ENCODE measurements around the gene NOC2L.

NOC2L gene

DNA sequence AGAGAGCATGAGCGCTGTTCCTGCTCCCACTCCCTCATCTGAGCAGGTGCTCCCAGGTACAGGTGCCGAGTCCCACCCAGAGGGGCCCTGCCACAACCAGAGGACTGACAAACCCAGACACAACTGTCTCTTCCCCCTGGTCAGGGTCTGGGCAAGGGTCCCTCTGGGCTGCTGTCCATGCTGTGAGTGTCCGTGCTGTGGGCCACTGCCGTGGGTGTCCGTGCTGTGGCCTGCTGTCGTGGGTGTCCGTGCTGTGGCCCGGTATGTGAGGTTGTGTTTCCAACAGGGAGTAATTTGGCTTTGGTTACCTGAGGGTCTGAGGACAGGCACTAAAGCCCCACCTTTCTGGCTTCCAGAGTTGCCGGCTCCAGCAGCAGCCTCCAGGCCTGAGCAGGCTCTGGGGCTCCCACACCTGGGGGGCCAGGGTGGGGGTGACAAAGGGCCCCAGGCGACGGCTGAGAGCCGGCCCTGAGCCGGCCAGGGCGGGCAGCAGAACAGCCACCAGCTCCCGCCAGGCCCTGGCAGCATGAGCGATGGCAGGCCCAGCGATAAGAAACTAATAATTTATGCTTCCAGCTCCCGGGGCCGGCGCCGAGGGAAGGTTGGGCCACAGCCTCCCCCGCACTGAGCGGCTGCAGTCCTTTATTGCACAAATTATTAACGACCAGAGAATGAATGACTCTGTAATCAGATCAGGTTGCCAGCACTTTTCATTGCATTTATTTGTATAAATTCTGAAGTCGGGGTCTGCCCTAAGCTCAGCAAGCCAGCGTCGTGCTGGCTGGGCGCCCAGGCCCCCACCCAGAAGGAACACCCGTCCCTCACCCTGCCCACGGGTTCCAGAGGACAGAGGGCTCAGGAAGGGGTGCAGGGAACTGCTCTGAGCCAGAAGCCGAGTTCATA lies 42.6 kb downstream of the NOC2L start:
- DNase-seq, result no peak

DNA sequence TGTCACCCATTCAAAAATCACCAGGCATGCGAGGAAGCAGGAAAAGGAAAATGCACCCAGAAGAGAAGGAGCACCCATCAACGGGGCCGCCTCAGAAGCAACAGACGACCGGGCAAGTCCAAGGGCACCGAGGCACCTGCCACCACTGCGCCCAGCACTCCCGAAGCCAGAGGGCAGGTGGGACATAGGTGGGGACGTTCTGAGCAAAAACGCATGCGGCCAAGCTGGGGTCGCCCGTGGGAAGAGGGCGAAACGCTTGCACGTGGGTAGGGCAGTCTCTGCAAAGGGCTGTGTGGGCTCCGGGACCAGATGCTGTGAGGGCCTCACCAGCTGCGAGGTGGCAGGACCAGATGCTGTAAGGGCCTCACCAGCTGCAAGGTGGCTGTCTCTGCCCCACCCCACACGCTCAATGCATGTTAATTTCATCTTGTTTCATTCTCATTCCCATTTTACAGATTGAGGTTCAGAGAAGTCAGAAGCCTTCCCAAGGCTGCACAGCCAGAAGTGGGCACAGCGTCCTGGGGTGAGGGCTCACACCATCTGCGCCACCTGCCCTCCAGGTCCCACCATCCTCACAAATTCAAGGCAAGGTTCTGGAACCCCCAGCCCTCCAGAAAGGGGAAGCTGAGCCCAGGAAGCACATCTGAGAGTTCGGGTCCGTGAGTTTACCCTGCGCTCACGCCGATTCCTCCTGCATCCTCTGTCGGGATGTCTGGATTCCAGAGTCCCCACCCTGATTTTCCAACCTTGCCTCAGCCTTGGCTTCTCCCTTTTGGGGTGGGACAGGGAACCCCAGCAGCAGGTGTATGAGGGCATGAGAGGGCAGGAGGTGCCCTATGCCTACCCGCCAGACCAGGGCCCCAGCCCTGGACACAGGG lies 43.5 kb downstream of the NOC2L start:
- no peak for DNase-seq

DNA sequence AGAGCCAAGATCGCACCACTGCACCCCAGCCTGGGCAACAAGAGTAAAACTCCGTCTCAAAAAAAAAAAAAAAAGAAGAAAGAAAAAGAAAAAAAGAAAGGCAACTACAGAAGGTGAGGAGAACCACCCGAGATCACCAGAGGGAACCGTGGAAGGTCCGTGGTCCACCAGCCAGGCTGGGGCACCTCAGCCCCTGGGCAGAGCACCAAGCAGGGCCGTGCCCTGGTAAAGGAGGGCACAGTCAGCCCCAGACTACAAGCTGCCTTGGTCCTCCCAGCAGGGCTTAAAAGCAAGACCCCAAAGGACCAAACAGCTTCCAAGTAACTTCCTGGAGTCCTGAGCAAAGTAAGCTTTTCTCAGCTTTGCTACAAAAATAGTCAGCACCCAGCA lies 44.2 kb downstream of the NOC2L start:
- no peak for DNase-seq

DNA sequence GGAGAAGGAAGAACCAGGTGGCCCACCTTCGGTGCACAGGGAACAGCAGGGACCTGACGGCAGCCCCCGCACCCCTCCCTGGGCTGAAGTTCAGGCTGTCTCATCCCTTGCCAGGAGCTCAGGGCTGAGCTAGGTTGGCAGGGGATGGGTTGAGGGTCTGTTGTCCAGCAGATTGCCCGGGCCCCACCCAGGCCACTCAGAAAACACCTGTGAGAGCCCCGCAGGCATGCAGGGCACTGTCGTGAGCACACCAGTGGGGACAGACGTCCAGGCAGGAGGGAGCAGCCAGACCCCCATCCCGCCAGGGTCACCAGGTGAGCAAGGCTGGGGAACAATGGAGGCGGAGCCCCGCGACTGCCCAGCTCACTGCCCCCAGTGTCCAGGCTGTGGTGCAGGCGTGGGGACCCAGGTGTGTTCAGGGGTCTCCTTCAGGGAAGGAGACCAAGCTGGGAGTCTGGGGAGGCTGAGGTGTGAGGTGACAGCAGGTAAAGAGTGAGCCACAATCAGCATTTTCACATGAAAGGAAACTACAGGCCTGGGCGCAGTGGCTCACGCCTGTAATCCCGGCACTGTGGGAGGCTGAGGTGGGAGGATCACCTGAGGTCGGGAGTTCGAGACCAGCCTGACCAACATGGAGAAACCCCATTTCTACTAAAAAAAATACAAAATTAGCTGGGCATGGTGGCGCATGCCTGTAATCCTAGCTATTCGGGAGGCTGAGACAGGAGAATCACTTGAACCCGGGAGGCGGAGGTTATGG lies 44.7 kb downstream of the NOC2L start:
- DNase-seq, result no peak

DNA sequence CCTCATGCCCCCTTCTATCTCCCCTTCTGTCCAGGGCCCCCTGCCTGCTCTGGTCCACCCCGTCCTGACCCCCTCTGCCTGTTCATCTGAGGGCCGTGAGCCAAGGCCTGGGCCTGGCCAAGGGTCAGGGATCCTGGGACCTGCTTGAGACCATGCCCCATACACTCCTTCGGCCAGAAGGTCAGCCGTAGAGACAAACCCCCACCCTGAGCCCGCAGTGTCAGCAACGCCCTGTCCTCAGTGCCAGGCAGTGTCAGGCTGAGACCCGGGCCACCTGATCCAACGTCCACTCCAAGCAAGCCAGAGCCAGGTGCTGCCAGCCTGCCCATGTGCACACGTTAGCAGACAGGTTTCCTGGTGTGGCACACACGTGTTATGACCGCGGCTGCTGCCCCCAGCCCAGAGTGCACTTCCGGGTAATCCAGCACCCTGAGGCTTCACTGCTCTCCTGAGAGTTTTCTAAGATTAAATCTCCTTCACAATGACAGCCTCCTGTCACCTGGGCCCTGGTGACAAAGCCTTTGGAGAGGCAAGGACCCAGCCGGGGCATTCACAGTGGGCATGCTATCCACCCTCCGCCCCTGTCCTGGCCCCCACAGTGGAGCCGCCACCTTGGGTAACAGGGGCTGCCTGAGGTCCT lies 45.4 kb downstream of the NOC2L start:
- DNase-seq, result no peak

DNA sequence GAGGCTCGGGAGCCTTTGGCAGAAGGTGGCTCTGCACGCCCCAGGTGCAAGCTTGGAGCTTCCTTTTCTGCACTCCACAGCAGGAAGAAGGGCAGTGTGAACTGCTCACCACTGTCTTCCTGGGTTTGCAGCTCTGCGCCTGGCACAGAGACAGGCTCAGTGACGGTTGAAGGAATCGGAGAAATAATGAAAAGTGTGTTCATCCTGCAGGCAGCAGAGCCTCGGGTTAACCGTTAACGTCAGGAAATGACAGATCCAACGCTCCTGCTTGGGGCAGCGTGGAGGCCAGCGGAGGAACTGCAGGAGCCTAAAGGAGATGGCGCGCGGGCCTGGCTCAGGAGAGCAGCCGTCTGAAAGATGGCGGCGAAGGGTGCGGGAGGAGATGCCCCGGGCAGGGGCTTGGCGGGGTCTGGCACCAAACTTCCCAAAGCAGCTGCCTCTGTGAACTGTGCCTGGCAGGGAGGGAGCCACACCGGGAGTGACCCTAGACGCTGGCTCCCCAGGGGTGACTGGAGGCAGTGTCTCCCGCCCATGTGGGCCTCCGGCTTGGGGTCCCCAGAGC lies 46.2 kb downstream of the NOC2L start:
- DNase-seq, result no peak

DNA sequence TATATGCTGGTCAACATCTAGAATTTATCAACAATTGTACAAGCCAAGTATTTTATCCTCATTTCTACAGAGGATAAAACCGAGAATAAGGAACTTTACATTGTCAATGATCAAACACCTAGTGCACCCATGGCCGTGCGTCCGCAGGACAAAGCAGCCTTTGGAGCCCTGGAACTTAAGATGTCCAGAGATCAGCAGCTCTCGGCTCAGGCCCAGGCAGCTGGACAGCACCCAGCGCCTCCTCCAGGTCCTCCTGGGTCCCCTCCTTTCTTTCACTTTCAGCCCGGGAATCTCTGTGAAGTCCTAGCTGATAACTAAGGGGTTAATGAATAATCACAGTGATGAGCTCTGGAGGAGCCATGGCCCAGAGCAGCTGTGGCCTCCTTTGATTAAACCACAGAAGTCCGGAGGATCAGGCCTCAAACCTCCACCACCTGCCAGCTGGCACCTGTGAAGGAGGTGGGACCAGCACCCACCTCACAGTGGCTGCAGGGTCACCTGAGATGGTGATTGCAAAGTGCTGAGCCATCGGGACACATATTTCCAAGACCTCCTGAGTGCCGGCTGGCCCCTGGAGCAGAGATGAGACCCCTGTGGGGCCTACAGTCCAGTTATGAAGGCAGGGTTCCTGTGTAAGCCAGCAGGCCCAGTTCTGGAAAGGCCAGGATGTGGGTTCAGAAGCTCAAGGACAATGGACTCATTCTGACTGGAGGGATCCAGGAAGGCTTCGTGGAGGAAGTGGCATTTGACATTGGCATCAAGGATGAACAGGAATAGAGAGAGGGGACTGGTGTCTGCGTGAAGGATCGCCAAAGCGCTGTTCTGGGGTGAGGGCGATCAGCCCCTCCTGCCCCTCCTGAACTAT lies 46.9 kb downstream of the NOC2L start:
- no peak for DNase-seq

DNA sequence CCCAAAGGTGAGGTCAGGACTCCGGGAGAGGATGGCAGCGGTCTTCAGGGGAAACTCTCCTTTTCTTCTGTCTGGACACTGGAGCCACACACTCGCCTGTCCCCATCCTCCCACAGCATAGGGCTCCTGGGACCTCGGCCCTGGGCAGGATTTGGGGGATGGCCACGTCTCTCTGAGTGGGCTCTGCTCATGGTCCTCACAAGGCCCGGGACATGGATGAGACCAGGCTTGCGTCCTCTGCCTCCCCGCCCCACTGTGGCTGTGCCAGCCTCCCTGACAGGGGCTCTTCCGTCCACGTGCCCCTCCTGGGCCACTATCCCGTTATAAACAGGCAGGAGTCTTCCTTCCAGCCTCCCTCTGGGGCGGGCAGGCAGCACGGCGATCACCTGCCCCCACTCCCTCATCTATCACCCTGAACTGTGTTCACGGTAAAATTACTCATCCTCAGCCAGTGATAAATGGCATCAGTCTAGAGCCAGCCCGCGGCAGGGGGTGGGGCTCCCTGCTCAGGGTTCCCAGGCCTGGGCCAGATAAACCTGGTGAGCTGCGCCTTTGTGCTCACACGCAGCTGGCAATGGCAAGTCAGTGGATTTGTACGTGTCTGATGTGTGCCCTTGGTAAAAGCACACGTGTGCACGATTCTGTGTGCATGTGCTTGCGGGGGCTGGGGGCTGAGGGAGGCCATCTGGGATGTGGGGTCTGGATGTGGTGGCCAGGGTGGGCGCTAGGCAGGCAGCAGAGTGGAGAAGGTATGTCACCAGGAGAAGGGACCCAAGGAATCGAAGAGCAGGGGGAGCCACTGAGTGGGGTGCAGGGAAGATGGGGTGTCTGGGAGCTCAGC lies 48.0 kb downstream of the NOC2L start:
- no peak for DNase-seq

DNA sequence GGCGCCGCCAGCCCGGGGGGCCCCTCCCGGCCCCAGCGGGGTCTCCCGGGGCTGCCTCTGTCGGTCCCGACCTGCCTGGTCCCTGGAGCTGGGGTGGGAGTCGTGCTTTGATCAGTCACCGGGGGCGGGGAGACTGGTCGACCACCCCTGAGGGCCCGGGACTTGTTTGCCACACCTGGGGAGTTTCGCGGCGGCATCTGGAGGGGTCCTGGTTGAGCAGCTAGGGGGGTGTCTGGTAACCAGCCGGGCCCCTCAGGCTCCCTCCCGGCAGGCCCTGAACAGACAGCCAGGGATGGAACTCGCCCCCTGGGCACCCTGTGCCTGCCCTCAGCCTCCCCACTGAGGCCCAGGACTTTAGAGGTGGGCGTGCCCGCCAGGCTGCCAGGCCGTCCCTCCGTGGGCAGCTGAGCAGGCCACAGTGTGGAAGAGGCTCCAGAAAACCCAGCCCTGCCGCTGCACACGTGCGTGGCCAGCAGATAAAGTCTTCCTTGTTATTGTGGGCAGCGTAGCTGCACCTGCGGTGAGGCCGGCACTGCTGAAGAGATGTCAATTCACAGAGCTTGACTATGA lies 48.7 kb downstream of the NOC2L start:
- DNase-seq, result no peak

DNA sequence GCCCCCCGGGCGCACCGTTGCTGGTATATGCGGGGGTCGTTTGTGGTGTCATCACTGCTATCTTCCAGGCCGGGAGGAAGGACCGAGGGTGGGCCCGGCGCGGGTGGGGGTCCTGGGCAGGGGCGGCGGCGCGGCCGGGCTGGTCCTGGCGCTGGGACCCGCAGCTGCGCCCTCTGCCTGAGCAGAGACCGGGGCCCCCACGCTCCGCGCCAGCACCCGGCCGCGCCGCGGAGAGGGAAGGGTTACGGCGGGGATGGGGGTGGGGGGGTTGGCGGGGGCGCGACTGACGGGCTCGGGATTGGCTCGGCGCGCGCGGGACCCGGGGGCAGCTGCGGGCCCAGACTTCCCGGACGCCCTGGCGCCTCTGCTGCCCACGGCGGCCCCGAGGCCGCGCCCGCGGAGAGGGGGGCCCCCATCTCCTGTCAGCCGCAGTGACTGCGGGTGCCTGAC lies 49.2 kb downstream of the NOC2L start:
- peak in 2 of 51 donors; percentile 22 to 42 for DNase-seq

DNA sequence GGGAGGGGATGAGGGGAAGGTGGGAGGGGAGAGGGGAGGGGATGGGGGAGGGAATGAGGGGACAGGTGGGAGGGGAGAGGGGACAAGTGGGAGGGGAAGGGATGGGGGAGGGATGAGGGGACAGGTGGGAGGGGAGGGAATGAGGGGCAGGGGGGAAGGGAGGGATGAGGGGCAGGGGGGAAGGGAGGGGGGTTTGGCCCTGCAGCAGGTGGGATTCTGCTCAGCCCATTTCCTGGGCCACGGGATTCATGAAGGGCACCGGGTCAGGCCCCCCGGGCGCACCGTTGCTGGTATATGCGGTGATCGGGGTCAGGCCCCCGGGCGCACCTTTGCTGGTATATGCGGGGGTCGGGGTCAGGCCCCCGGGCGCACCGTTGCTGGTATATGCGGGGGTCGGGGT lies 50.4 kb downstream of the NOC2L start:
- no peak for DNase-seq

DNA sequence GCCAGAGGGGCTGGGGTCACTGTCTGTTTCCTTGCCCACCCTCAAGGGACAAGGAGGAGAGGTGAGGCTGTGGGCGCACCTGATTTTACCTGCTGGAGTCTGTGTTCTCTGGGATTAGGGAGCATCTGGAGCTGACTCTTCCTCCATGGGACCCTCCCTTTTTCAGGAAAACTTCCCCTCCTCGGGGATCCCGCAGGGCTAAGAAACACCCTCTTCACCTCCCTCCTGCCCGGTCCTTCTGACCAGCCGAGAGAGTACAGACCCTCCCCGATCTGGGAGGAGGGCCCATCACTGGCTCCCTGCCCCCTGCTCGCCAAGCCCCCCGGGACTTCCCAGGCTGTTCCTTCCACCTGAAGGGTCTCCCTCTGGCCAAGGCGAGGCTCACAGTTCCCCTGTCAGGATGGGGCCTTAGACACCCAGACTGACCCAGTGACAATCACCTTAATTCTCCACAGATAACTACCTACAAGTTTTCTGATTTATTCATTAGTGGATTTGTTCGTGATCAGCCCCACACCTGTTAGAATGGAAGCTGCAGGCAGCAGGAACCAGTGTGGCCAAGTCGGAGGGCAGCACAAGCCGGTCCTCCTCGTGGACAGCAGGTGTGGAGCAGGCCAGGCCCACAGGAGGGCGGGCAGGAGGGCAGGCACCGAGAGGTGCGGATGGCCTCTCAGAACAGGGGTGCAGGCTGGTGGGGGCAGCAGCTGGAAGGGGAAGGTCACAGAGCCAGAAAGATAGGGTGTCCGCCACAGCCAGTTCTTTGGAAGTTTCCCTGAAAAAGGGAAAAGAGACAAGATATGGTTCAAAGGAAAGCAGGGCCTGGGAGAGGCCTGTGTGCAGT lies 51.2 kb downstream of the NOC2L start:
- DNase-seq, result no peak

DNA sequence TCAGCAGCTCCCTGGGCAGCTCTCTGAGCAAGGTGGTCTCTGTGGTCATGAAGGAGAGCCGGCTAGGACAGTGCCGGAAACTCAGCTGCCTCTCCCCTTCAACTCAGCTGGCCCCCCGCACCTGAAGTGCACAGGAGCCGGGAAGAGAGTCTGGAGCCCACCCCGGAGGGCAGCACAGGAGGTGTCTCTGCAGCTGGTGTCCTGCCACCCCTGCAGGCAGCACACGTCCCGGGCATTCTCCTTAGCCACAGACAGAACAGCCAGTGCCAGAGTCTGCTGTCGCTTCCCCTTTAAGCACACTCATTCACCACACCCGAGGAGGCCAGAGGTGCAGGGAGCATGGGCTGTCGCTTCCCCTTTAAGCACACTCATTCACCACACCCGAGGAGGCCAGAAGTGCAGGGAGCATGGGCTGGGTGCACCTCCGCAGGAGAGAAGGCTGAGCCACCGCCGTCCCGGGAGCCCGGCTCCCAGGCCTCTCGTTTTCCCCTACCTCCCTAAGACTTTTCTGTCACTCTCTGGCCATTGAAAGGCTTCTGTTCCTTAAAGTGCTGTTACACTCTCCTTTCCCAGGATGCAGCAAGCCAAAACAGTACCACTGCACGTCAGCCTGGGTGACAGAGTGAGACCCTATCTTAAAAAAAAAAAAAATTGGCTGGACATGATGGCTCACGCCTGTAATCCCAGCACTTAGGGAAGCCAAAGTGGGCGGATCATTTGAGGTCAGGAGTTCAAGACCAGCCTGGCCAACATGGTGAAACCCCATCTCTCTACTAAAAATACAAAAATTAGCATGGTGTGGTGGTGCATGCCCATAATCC lies 52.2 kb downstream of the NOC2L start:
- DNase-seq, result no peak

DNA sequence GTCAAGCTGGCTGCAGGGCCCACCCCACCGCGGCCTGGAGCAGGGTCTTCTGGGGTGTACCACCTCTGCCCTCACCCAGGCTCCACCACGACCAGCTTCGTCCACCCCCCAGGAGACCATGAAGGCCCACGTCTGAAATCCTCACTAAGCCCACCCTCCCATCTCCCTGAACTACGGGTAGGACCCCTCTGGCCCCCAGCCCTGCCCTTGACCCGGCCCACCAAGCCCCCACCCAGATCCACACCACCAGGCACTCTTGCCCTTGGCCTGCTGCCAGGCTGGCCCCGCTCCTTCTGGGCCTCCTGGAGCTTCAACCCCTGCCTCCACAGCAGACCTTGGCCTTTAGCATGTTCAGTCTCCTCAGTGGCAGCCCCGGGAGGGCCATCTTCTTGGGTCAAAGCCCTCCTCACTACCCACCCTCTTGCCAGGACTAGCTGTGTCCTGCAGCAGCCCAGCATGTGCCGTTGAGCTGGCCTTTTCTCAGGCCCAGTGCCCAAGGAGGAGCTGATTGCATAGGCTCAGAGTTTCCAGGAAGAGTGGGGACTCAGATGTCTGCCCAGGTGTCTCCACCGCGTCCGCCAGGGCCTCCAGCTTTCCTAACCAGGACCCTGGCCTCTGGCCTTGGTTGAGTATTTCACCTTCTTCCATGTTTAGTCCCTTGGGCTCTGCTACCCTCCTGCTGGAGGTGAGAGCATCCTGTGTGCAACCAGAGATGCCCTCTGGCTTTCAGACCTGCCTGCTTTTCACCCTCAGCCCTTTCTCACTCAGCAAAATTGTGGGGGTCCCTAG lies 53.1 kb downstream of the NOC2L start:
- no peak for DNase-seq

DNA sequence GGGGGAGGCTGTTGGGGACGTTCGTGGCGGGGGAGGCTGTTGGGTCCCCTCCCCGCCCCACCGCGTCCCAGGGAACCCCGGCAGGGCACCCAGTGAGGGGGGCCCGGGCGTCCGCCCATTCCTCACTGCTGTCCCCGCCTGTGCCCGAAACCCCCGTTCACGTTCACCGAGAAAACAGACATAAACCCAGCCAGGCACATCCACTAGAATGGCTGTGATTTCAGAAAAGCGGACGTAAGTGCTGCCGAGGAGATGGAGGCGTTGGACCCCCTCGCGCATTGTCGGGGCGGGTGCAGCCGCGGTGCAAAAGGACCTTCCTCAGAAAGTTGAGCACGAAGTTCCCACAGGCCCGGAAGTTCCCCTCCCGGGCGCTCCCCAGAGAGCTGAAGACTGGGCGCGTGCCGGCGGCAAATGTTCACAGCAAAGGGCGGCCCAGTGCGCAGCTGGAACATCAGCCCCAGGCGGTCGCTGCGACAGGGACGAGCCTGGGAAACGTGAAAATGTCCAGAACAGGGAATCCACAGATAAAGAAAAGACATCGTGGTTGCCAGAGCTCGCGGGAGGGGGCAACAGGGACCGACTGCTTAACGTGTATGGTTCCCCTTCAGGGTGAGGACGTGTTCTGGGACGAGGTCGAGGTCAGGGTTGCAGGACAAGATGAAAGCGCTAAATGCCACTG lies 53.8 kb downstream of the NOC2L start:
- DNase-seq, result no peak
